ENCODE measurements around the gene LTN1. TPM values are rescaled to one million over a fixed set of nuclear protein-coding genes. Genes with fewer than 3 reads are reported as not detected.

The LTN1 gene
- total and polyA plus RNA-seq, 4 donors, result 4.5 to 46.9 (median 12.0) TPM

DNA sequence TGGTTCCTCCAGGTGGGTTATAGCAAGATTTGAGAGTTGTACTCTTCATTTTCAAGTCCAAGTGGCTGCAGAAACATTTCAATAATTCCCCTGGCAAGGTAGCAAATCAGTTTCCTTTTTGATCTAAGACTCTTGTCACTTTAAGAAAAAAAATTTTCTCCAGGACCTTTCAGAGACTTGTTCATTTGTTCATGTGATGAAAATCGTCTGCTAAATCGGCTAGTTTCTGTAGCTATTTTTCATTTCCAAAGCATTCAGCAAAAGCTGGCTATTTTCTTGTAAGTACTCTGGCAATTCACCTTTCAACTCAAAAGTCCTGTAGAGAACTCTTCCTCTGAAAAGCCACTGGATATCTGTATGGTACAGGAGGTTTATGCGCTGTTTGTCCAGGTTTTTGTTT lies 93.5 kb downstream of the LTN1 start:
- H3K27ac ChIP-seq (ENCODE audit: low read depth in 1 of 2, low read length in 1 of 2), result no peak overlapping the region
- WGBS, 2 donors, result 58 to 85% methylated on average over 3 of the region's 3 CpGs

DNA sequence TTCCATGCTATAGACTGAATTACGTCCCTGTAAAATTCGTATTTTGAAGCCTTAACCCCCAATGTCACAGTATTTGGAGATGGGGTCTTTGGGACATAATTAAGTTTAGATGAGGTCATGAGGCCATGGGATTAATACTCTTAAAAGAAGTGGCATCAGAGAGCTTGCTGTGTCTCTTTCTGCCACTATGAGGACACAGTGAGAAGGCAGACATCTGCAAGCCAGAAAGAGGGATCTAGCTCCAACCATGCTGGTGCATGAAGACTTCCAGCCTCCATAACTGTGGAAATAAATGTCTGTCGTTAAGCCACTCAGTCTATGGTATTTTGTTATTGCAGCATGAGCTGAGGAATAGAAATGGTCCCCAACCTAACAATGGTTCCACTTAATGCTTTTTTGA lies 99.0 kb downstream of the LTN1 start:
- no peaks in the 10 kb centered on the region for H3K27me3 ChIP-seq (ENCODE audit: control insufficient read depth in 3 of 3, insufficient read depth in 3 of 3, low read length in 2 of 3)
- ATAC-seq (ENCODE audit: insufficient read depth, low FRiP score) (no peak), DNase-seq (no peak)
- no peaks in the 10 kb centered on the region for H3K9me3 ChIP-seq (ENCODE audit: control insufficient read depth in 4 of 4, insufficient read depth in 3 of 4, low read length in 3 of 4)
- WGBS, 2 donors, result 87 to 90% methylated on average over 3 of the region's 3 CpGs
- no peak for TF ChIP-seq CTCF (IDR thresholded peaks at IDR 0.05; ENCODE audit: control extremely low read depth, extremely low read depth)
- H3K36me3 ChIP-seq (ENCODE audit: control insufficient read depth in 4 of 4, insufficient read depth in 4 of 4, low read length in 4 of 4), result no peaks in the 10 kb centered on the region
- H3K4me1 ChIP-seq (ENCODE audit: control insufficient read depth in 5 of 5, insufficient read depth in 5 of 5, low read length in 5 of 5), result no peaks in the 10 kb centered on the region
- H3K4me3 ChIP-seq, result no peak overlapping the region
- no peak overlapping the region for H3K9ac ChIP-seq (ENCODE audit: insufficient read depth in 1 of 2, low read length in 2 of 2)
- H3K27ac ChIP-seq (ENCODE audit: low read depth in 1 of 2, low read length in 1 of 2), result no peak overlapping the region

More for the DNA sequence above, 93.5 kb downstream of the LTN1 start:
- DNase-seq, result no peak
- no peak for ATAC-seq (ENCODE audit: insufficient read depth, low FRiP score)
- H3K4me3 ChIP-seq, result no peak overlapping the region
- H3K9me3 ChIP-seq (ENCODE audit: control insufficient read depth in 4 of 4, insufficient read depth in 3 of 4, low read length in 3 of 4), result no peaks in the 10 kb centered on the region
- no peaks in the 10 kb centered on the region for H3K36me3 ChIP-seq (ENCODE audit: control insufficient read depth in 4 of 4, insufficient read depth in 4 of 4, low read length in 4 of 4)
- H3K4me1 ChIP-seq (ENCODE audit: control insufficient read depth in 5 of 5, insufficient read depth in 5 of 5, low read length in 5 of 5), result no peaks in the 10 kb centered on the region
- no peak for TF ChIP-seq CTCF (IDR thresholded peaks at IDR 0.05; ENCODE audit: control extremely low read depth, extremely low read depth)
- no peak overlapping the region for H3K9ac ChIP-seq (ENCODE audit: insufficient read depth in 1 of 2, low read length in 2 of 2)
- no peaks in the 10 kb centered on the region for H3K27me3 ChIP-seq (ENCODE audit: control insufficient read depth in 3 of 3, insufficient read depth in 3 of 3, low read length in 2 of 3)

GRCh38 chr21:28892199-28893111 lies 100.2 kb downstream of the LTN1 start:
- DNase-seq (no peak), ATAC-seq (ENCODE audit: insufficient read depth, low FRiP score) (no peak)
- TF ChIP-seq CTCF (IDR thresholded peaks at IDR 0.05; ENCODE audit: control extremely low read depth, extremely low read depth), result no peak
- Histone ChIP-seq H3K36me3 (ENCODE audit: control insufficient read depth in 4 of 4, insufficient read depth in 4 of 4, low read length in 4 of 4) (no peaks in the 10 kb centered on the region), H3K4me3 (no peak overlapping the region), H3K27ac (ENCODE audit: low read depth in 1 of 2, low read length in 1 of 2) (no peak overlapping the region), H3K9me3 (ENCODE audit: control insufficient read depth in 4 of 4, insufficient read depth in 3 of 4, low read length in 3 of 4) (no peaks in the 10 kb centered on the region), H3K9ac (ENCODE audit: insufficient read depth in 1 of 2, low read length in 2 of 2) (no peak overlapping the region), H3K4me1 (ENCODE audit: control insufficient read depth in 5 of 5, insufficient read depth in 5 of 5, low read length in 5 of 5) (no peaks in the 10 kb centered on the region), H3K27me3 (ENCODE audit: control insufficient read depth in 3 of 3, insufficient read depth in 3 of 3, low read length in 2 of 3) (no peaks in the 10 kb centered on the region)
- WGBS, 2 donors, result 78 to 82% methylated on average over 6 of the region's 6 CpGs

Measured in lung (tissue), 12 donors.